Measurements from ENCODE around the gene C12orf56.

Gene C12orf56

GRCh38 chr12:64390275-64390851 is at the start of gene C12orf56:
TSS of gene C12orf56 (minus strand) at chr12:64390758. CDS start at chr12:64390565, 193 bp downstream.
- ATAC-seq (peak; percentile 67), DNase-seq (ENCODE audit: low spot score in 2 of 2) (no peak)
- Mint-ChIP-seq H3K36me3 (no peaks in the 10 kb centered on the region), H3K9me3 (no peaks in the 10 kb centered on the region), H3K4me3 (peak within 1 kb of the TSS; percentile 67), H3K27ac (no peak within 1 kb of the TSS), H3K4me1 (peaks cover 5% of the 10 kb centered on the region)

- peaks cover 98% of the 10 kb centered on the region for H3K36me3 Mint-ChIP-seq
- H3K4me3 Mint-ChIP-seq, result no peak overlapping the region
- ATAC-seq (no peak), DNase-seq (ENCODE audit: low spot score in 2 of 2) (no peak)
- H3K27ac Mint-ChIP-seq, result no peak overlapping the region
- no peaks in the 10 kb centered on the region for H3K9me3 Mint-ChIP-seq
- no peaks in the 10 kb centered on the region for H3K4me1 Mint-ChIP-seq
These were observed 49.5 kb upstream of the C12orf56 start for GRCh38 chr12:64440100-64440499.

GRCh38 chr12:64433915-64434314 is 43.4 kb upstream of the C12orf56 start:
- Mint-ChIP-seq H3K4me3 (no peak overlapping the region), H3K27ac (no peak overlapping the region), H3K36me3 (peaks cover 100% of the 10 kb centered on the region), H3K9me3 (no peaks in the 10 kb centered on the region), H3K4me1 (no peaks in the 10 kb centered on the region)
- DNase-seq (ENCODE audit: low spot score in 2 of 2), result no peak
- ATAC-seq, result no peak

GRCh38 chr12:64431791-64432190 is 41.2 kb upstream of the C12orf56 start:
- Mint-ChIP-seq H3K4me3 (no peak overlapping the region), H3K4me1 (no peaks in the 10 kb centered on the region), H3K27ac (no peak overlapping the region), H3K9me3 (no peaks in the 10 kb centered on the region), H3K36me3 (peaks cover 100% of the 10 kb centered on the region)
- DNase-seq (ENCODE audit: low spot score in 2 of 2) (no peak), ATAC-seq (no peak)

GRCh38 chr12:64430886-64431285 is 40.3 kb upstream of the C12orf56 start:
- Mint-ChIP-seq H3K36me3 (peaks cover 100% of the 10 kb centered on the region), H3K4me1 (no peaks in the 10 kb centered on the region), H3K4me3 (no peak overlapping the region), H3K27ac (no peak overlapping the region), H3K9me3 (no peaks in the 10 kb centered on the region)
- DNase-seq (ENCODE audit: low spot score in 2 of 2) (no peak), ATAC-seq (no peak)

- H3K27ac Mint-ChIP-seq, result no peak overlapping the region
- no peak for ATAC-seq
- H3K4me1 Mint-ChIP-seq, result no peaks in the 10 kb centered on the region
- no peak overlapping the region for H3K4me3 Mint-ChIP-seq
- DNase-seq (ENCODE audit: low spot score in 2 of 2), result no peak
- H3K36me3 Mint-ChIP-seq, result peaks cover 100% of the 10 kb centered on the region
- no peaks in the 10 kb centered on the region for H3K9me3 Mint-ChIP-seq
These were observed 38.4 kb upstream of the C12orf56 start for GRCh38 chr12:64428956-64429355.

- no peak overlapping the region for H3K27ac Mint-ChIP-seq
- H3K9me3 Mint-ChIP-seq, result no peaks in the 10 kb centered on the region
- H3K4me3 Mint-ChIP-seq, result no peak overlapping the region
- DNase-seq (ENCODE audit: low spot score in 2 of 2), result no peak
- no peaks in the 10 kb centered on the region for H3K4me1 Mint-ChIP-seq
- ATAC-seq, result no peak
- peaks cover 100% of the 10 kb centered on the region for H3K36me3 Mint-ChIP-seq
These were observed 37.4 kb upstream of the C12orf56 start for GRCh38 chr12:64427988-64428387.

GRCh38 chr12:64419696-64420095 is 29.1 kb upstream of the C12orf56 start:
- Mint-ChIP-seq H3K4me3 (no peak overlapping the region), H3K4me1 (peaks cover 6% of the 10 kb centered on the region), H3K36me3 (peaks cover 100% of the 10 kb centered on the region), H3K27ac (no peak overlapping the region), H3K9me3 (no peaks in the 10 kb centered on the region)
- ATAC-seq, result no peak
- DNase-seq (ENCODE audit: low spot score in 2 of 2), result no peak

GRCh38 chr12:64418209-64418608 is 27.7 kb upstream of the C12orf56 start:
- ATAC-seq (no peak), DNase-seq (ENCODE audit: low spot score in 2 of 2) (no peak)
- H3K4me3 Mint-ChIP-seq, result no peak overlapping the region
- peaks cover 6% of the 10 kb centered on the region for H3K4me1 Mint-ChIP-seq
- no peaks in the 10 kb centered on the region for H3K9me3 Mint-ChIP-seq
- H3K27ac Mint-ChIP-seq, result peak overlapping the region; percentile 10
- peaks cover 100% of the 10 kb centered on the region for H3K36me3 Mint-ChIP-seq

GRCh38 chr12:64413884-64414283 is 23.3 kb upstream of the C12orf56 start:
- no peak overlapping the region for H3K27ac Mint-ChIP-seq
- H3K4me3 Mint-ChIP-seq, result no peak overlapping the region
- ATAC-seq (no peak), DNase-seq (ENCODE audit: low spot score in 2 of 2) (no peak)
- H3K4me1 Mint-ChIP-seq, result peaks cover 12% of the 10 kb centered on the region
- H3K9me3 Mint-ChIP-seq, result no peaks in the 10 kb centered on the region
- peaks cover 100% of the 10 kb centered on the region for H3K36me3 Mint-ChIP-seq

GRCh38 chr12:64412459-64412858 is 21.9 kb upstream of the C12orf56 start:
- peaks cover 14% of the 10 kb centered on the region for H3K4me1 Mint-ChIP-seq
- H3K36me3 Mint-ChIP-seq, result peaks cover 97% of the 10 kb centered on the region
- ATAC-seq, result no peak
- no peaks in the 10 kb centered on the region for H3K9me3 Mint-ChIP-seq
- no peak overlapping the region for H3K27ac Mint-ChIP-seq
- H3K4me3 Mint-ChIP-seq, result no peak overlapping the region
- no peak for DNase-seq (ENCODE audit: low spot score in 2 of 2)

GRCh38 chr12:64411427-64411826 is 20.9 kb upstream of the C12orf56 start:
- no peak for ATAC-seq
- H3K9me3 Mint-ChIP-seq, result no peaks in the 10 kb centered on the region
- DNase-seq (ENCODE audit: low spot score in 2 of 2), result no peak
- H3K27ac Mint-ChIP-seq, result no peak overlapping the region
- H3K4me3 Mint-ChIP-seq, result no peak overlapping the region
- peaks cover 14% of the 10 kb centered on the region for H3K4me1 Mint-ChIP-seq
- peaks cover 92% of the 10 kb centered on the region for H3K36me3 Mint-ChIP-seq

GRCh38 chr12:64407342-64408223 is 17.0 kb upstream of the C12orf56 start:
- no peak for ATAC-seq
- no peaks in the 10 kb centered on the region for H3K9me3 Mint-ChIP-seq
- peaks cover 8% of the 10 kb centered on the region for H3K4me1 Mint-ChIP-seq
- no peak overlapping the region for H3K4me3 Mint-ChIP-seq
- DNase-seq (ENCODE audit: low spot score in 2 of 2), result no peak
- H3K36me3 Mint-ChIP-seq, result peaks cover 78% of the 10 kb centered on the region
- H3K27ac Mint-ChIP-seq, result peak overlapping the region; percentile 29

- peaks cover 49% of the 10 kb centered on the region for H3K36me3 Mint-ChIP-seq
- DNase-seq (ENCODE audit: low spot score in 2 of 2) (peak; percentile 65 to 85), ATAC-seq (peak; percentile 49)
- peaks cover 22% of the 10 kb centered on the region for H3K4me1 Mint-ChIP-seq
- no peaks in the 10 kb centered on the region for H3K9me3 Mint-ChIP-seq
- H3K4me3 Mint-ChIP-seq, result peak overlapping the region; percentile 96
- H3K27ac Mint-ChIP-seq, result peak overlapping the region; percentile 99
These were observed 14.1 kb upstream of the C12orf56 start for GRCh38 chr12:64404470-64405256.

GRCh38 chr12:64403707-64404469 is 13.3 kb upstream of the C12orf56 start, which contains the start of gene XPOT:
TSS of gene XPOT (plus strand) at chr12:64404392. CDS start at chr12:64410036, 5,644 bp downstream.
- H3K9me3 Mint-ChIP-seq, result no peaks in the 10 kb centered on the region
- peak; percentile 75 to 92 for DNase-seq (ENCODE audit: low spot score in 2 of 2)
- peak within 1 kb of the TSS; percentile 99 for H3K27ac Mint-ChIP-seq
- H3K4me1 Mint-ChIP-seq, result peaks cover 25% of the 10 kb centered on the region
- peaks cover 41% of the 10 kb centered on the region for H3K36me3 Mint-ChIP-seq
- peak; percentile 96 for ATAC-seq
- peak within 1 kb of the TSS; percentile 96 for H3K4me3 Mint-ChIP-seq

All from stimulated activated effector memory CD8-positive, alpha-beta T cell treated with anti-CD3 and anti-CD28 coated beads, Interleukin-12 subunit alpha, Interleukin-12 subunit beta, amount 100 ng/mL, for 72 hours (primary cell).